ENCODE data around the gene HTR7.

The HTR7 gene

DNA sequence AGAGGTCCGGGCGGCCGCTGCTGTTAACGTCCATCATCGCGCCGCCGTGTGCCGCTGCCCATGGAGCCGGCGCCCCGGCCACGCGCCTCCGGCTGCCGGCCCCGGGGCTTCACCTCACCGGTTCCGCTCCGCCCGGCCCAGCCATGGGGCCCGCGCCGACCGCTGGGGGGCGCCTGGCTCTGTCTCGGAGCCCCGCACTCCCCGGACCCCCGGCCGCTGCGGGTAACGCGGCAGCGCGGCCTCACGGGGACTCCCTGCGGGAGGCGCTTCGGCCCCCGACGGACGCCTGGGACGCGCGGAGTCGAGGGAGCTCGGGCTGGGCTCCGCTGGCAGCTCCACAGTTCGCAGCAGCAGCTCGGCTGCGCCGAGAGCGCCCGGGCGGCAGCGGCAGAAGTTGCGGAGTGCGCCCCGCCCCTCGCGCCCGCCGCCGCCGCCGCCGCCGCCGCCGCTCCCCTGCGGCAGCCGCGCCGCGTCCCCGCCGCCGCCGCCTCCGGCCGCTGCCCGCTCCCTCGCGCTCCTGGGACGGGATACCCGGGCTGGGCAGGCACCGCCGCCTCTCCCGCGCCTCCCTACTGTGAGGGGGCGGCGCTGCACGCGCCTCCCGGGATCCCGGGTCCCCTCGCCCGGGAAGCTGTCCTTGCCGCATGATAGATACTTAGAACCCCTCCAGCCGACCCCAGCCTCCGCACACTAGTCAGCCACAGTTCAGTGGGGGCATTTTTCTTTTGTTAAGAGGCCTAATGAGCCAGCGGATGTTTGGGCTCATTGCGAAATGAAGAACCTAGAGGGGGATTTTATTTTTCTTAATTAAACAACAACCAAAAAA is at the start of gene HTR7:
TSS of gene HTR7 (minus strand) at position 405 of the 826 bp plus-strand sequence. CDS start at position 37, 368 bp downstream.
- TF ChIP-seq ZBTB7A (IDR thresholded peaks at IDR 0.05; ENCODE audit: low read depth) (peak; percentile 76), YY1 (IDR thresholded peaks at IDR 0.05; ENCODE audit: low read depth) (no peak), EP300 (IDR thresholded peaks at IDR 0.05; ENCODE audit: borderline replicate concordance) (peak; percentile 25; the same call in 1 of the 2 replicates), CEBPB (IDR thresholded peaks at IDR 0.05) (0 out of 2 replicates have a peak, but pooled peaks have one; percentile 56)

DNA sequence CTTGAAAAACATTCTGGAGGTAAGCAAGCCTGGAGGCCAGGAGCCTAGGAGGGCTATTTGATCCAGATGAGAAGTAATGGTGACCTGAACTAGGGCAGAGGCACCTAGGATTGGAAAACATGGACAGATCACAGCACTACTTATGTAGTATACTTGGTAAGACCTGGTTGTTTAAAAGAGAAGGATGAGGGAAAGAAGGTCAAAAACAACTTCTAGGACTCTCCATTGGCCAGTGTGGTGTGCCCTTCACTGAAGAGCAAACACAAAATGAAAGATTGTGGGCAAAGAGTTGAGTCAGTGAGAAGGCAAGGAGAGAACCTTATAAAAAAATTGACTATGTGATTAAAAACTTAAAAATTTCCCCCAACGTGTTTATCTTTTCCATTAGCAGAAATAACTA is 48.8 kb upstream of the HTR7 start:
- TF ChIP-seq FOXM1 (IDR thresholded peaks at IDR 0.05; ENCODE audit: borderline replicate concordance, low read depth) (no peak), TEAD4 (IDR thresholded peaks at IDR 0.05) (no peak), EP300 (IDR thresholded peaks at IDR 0.05; ENCODE audit: borderline replicate concordance) (no peak), CREB1 (IDR thresholded peaks at IDR 0.05; ENCODE audit: low read depth) (no peak), MAX (IDR thresholded peaks at IDR 0.05) (no peak), CEBPB (IDR thresholded peaks at IDR 0.05) (no peak), TAF1 (IDR thresholded peaks at IDR 0.05; ENCODE audit: low read depth) (no peak)
- TF ChIP-seq, protein P1, sequence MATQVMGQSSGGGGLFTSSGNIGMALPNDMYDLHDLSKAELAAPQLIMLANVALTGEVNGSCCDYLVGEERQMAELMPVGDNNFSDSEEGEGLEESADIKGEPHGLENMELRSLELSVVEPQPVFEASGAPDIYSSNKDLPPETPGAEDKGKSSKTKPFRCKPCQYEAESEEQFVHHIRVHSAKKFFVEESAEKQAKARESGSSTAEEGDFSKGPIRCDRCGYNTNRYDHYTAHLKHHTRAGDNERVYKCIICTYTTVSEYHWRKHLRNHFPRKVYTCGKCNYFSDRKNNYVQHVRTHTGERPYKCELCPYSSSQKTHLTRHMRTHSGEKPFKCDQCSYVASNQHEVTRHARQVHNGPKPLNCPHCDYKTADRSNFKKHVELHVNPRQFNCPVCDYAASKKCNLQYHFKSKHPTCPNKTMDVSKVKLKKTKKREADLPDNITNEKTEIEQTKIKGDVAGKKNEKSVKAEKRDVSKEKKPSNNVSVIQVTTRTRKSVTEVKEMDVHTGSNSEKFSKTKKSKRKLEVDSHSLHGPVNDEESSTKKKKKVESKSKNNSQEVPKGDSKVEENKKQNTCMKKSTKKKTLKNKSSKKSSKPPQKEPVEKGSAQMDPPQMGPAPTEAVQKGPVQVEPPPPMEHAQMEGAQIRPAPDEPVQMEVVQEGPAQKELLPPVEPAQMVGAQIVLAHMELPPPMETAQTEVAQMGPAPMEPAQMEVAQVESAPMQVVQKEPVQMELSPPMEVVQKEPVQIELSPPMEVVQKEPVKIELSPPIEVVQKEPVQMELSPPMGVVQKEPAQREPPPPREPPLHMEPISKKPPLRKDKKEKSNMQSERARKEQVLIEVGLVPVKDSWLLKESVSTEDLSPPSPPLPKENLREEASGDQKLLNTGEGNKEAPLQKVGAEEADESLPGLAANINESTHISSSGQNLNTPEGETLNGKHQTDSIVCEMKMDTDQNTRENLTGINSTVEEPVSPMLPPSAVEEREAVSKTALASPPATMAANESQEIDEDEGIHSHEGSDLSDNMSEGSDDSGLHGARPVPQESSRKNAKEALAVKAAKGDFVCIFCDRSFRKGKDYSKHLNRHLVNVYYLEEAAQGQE (IDR thresholded peaks at IDR 0.05; ENCODE audit: low read depth) = no peak

DNA sequence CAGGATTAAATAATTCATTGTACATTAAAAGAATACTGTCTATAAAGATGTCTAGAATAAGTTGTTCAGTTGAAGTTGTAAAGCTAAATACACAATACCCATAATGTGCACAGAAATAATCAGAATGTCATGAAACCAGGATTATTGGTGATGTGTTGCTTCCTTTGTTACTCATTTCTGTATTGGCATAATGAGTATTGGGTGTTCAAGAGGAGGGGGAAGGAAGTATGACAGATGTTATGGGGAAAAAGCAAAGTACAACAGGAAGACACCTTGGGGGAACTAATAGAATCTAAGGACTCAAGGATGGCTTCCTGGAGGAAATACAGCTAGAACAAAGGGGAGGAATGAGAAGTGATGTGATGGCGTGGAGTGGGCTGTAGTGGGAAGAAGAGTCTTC is 48.1 kb upstream of the HTR7 start:
- TF ChIP-seq, protein P2, sequence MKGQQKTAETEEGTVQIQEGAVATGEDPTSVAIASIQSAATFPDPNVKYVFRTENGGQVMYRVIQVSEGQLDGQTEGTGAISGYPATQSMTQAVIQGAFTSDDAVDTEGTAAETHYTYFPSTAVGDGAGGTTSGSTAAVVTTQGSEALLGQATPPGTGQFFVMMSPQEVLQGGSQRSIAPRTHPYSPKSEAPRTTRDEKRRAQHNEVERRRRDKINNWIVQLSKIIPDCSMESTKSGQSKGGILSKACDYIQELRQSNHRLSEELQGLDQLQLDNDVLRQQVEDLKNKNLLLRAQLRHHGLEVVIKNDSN (IDR thresholded peaks at IDR 0.05) = no peak
- TF ChIP-seq FOXM1 (IDR thresholded peaks at IDR 0.05; ENCODE audit: borderline replicate concordance, low read depth) = no peak
- no peak for TF ChIP-seq RAD21 (IDR thresholded peaks at IDR 0.05; ENCODE audit: low read depth)
- TF ChIP-seq, protein P1 (IDR thresholded peaks at IDR 0.05; ENCODE audit: low read depth) = no peak

- TF ChIP-seq MAX (IDR thresholded peaks at IDR 0.05) = no peak
- TF ChIP-seq EGR1 (IDR thresholded peaks at IDR 0.05) = no peak
- no peak for TF ChIP-seq EP300 (IDR thresholded peaks at IDR 0.05; ENCODE audit: borderline replicate concordance)
These were observed 35.4 kb upstream of the HTR7 start for GRCh38 chr10:90893190-90893589.

GRCh38 chr10:90890347-90890746 is 32.5 kb upstream of the HTR7 start:
- TF ChIP-seq CREB1 (IDR thresholded peaks at IDR 0.05; ENCODE audit: low read depth) = no peak
- no peak for TF ChIP-seq TAF1 (IDR thresholded peaks at IDR 0.05; ENCODE audit: low read depth)

DNA sequence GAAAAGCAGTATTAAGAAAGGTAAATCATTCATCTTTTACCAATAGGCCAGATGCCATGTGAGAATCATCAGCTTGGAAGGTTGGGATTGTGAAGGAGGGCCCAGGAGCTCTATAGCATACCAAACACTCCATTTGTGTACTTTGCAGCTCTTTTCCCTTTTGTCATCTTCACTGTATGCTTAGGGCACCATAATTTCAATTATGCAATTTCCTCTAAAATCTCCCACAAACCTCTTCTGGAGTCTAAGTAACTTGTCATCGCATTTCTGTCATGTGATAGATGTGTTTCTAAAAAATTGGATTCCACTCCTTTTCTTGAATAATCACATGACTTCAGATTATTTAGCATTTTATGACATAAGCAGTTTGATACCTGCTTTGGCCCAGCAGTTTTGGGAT is 31.8 kb upstream of the HTR7 start:
- TF ChIP-seq FOXM1 (IDR thresholded peaks at IDR 0.05; ENCODE audit: borderline replicate concordance, low read depth) = no peak
- TF ChIP-seq, protein P2 (IDR thresholded peaks at IDR 0.05) = no peak
- no peak for TF ChIP-seq YY1 (IDR thresholded peaks at IDR 0.05; ENCODE audit: low read depth)
- TF ChIP-seq ZBTB7A (IDR thresholded peaks at IDR 0.05; ENCODE audit: low read depth) = no peak
- TF ChIP-seq MAX (IDR thresholded peaks at IDR 0.05) = no peak
- TF ChIP-seq TEAD4 (IDR thresholded peaks at IDR 0.05) = no peak
- TF ChIP-seq CREB1 (IDR thresholded peaks at IDR 0.05; ENCODE audit: low read depth) = no peak
- TF ChIP-seq EGR1 (IDR thresholded peaks at IDR 0.05) = no peak
- no peak for TF ChIP-seq EP300 (IDR thresholded peaks at IDR 0.05; ENCODE audit: borderline replicate concordance)
- TF ChIP-seq TAF1 (IDR thresholded peaks at IDR 0.05; ENCODE audit: low read depth) = no peak
- no peak for TF ChIP-seq CEBPB (IDR thresholded peaks at IDR 0.05)

DNA sequence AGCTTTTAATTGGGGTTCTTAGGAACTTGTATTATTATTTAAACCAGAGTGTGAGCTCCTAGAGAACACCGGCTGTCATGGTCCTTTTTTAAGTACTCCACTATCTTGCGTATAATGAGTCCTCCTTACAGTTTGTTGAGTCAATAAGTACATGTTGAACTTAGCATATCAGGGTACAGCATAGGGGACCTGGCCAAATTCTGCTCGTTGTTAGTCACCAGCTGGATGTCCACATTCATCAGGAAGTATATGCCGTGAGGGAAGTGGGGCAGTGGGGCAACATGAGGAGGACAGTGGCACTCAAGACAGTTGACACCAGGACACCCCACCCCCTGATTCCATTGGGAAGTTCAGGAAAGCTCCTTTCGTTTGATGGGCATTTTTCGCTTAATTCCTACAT is 30.5 kb upstream of the HTR7 start:
- TF ChIP-seq TEAD4 (IDR thresholded peaks at IDR 0.05) (no peak), ZBTB7A (IDR thresholded peaks at IDR 0.05; ENCODE audit: low read depth) (no peak), EP300 (IDR thresholded peaks at IDR 0.05; ENCODE audit: borderline replicate concordance) (no peak), FOXM1 (IDR thresholded peaks at IDR 0.05; ENCODE audit: borderline replicate concordance, low read depth) (no peak), MAX (IDR thresholded peaks at IDR 0.05) (no peak), TCF12 (IDR thresholded peaks at IDR 0.05; ENCODE audit: low read depth) (no peak), EGR1 (IDR thresholded peaks at IDR 0.05) (no peak), CREB1 (IDR thresholded peaks at IDR 0.05; ENCODE audit: low read depth) (no peak), RAD21 (IDR thresholded peaks at IDR 0.05; ENCODE audit: low read depth) (no peak), TAF1 (IDR thresholded peaks at IDR 0.05; ENCODE audit: low read depth) (no peak), NFIC (IDR thresholded peaks at IDR 0.05) (no peak), YY1 (IDR thresholded peaks at IDR 0.05; ENCODE audit: low read depth) (no peak), CEBPB (IDR thresholded peaks at IDR 0.05) (no peak)
- TF ChIP-seq, protein P1 (IDR thresholded peaks at IDR 0.05; ENCODE audit: low read depth) = no peak
- TF ChIP-seq, protein P2 (IDR thresholded peaks at IDR 0.05) = no peak

Measured in Ishikawa (cell line).